H1 (cell line): Measurements from ENCODE around the gene PCDH9. TPM values are rescaled to one million over a fixed set of nuclear protein-coding genes. Genes with fewer than 3 reads are reported as not detected.

Experiments
- CTCF ChIA-PET: fragments of 300-600 bp; sonication (Branson Sonifier 250); formaldehyde crosslinking; loops from one replicate; lab custom pipeline; 2021; ENCODE audit not compliant: partially characterized antibody; lab: Charles Lee
- POLR2A ChIA-PET: fragments of 300-600 bp; sonication (Branson Sonifier 250); formaldehyde crosslinking; loops from one replicate; lab custom pipeline; 2021; ENCODE audit warnings: inconsistent platforms; ENCODE audit not compliant: partially characterized antibody; lab: Charles Lee
- DNase-seq, 2 experiments: peaks; one replicate each; pipeline versions ENCODE4 v3.0.0 to v3.0.0-alpha.2; 2010 to 2022; ENCODE audit warnings: low spot score in 2 of 2, low read depth in 1 of 2, mixed read lengths in 1 of 2
- FAIRE-seq: peaks from 2 replicates; lab custom pipeline; 2011; peaks lifted over from hg19 to GRCh38; lab: Jason Lieb, UNC
- H2AFZ ChIP-seq: 2 replicates; pipeline ENCODE4 v1.8.1; 2012; ENCODE audit warnings: low read length, inconsistent platforms
- H2AK5ac ChIP-seq: 2 replicates; pipeline ENCODE4 v1.6.1; 2013; ENCODE audit warnings: low read depth, low read length
- H2BK120ac ChIP-seq: replicated peaks from 2 replicates; pipeline ENCODE3; 2013; ENCODE audit warnings: low read depth, low read length, inconsistent platforms
- H2BK12ac ChIP-seq: 2 replicates; pipeline ENCODE4 v1.6.1; 2013; ENCODE audit warnings: low read depth, low read length
- H2BK15ac ChIP-seq: 2 replicates; pipeline ENCODE4 v1.6.1; 2013; ENCODE audit warnings: low read length
- H2BK20ac ChIP-seq: 2 replicates; pipeline ENCODE4 v1.6.1; 2013; ENCODE audit warnings: low read length
- H2BK5ac ChIP-seq: 2 replicates; pipeline ENCODE4 v1.6.1; 2013; ENCODE audit warnings: low read depth, low read length
- H3K14ac ChIP-seq: 2 replicates; pipeline ENCODE4 v1.6.1; 2013; ENCODE audit warnings: inconsistent platforms; ENCODE audit not compliant: insufficient read length
- H3K18ac ChIP-seq: 2 replicates; pipeline ENCODE4 v1.6.1; 2013; ENCODE audit warnings: low read length; ENCODE audit errors: extremely low read depth
- H3K23ac ChIP-seq: 2 replicates; pipeline ENCODE4 v1.6.1; 2013; ENCODE audit warnings: inconsistent platforms; ENCODE audit not compliant: insufficient read length
- H3K23me2 ChIP-seq: 2 replicates; pipeline ENCODE4 v1.6.1; 2013; ENCODE audit warnings: low read depth, low read length
- H3K27ac ChIP-seq: 2 replicates; pipeline ENCODE4 v1.6.1; 2011; ENCODE audit warnings: low read depth, low read length, inconsistent platforms
- H3K27me3 ChIP-seq, 4 experiments: replicated peaks in 1 of 4; 1 replicate in 1 of 4; 2 replicates in 3 of 4; pipeline versions ENCODE4 v1.6.1 to v1.8.1; 2011 to 2013; ENCODE audit warnings: low read length in 3 of 4, mild to moderate bottlenecking in 3 of 4, inconsistent platforms in 2 of 4, mixed read lengths in 2 of 4, moderate library complexity in 1 of 4; ENCODE audit not compliant: control insufficient read depth in 3 of 4, insufficient read depth in 3 of 4; ENCODE audit errors: extremely low read depth in 1 of 4
- H3K36me3 ChIP-seq, 4 experiments: 2 replicates each; pipeline versions ENCODE4 v1.6.1 to v1.8.1; 2011 to 2013; ENCODE audit warnings: mild to moderate bottlenecking in 4 of 4, low read length in 3 of 4, moderate library complexity in 2 of 4, control low read depth in 1 of 4, inconsistent platforms in 1 of 4; ENCODE audit not compliant: insufficient read depth in 4 of 4, control insufficient read depth in 2 of 4
- H3K4ac ChIP-seq: replicated peaks from 2 replicates; pipeline ENCODE3; 2013; ENCODE audit warnings: low read length, low read depth, mixed read lengths, inconsistent platforms; ENCODE audit not compliant: insufficient read length
- H3K4me1 ChIP-seq, 4 experiments: replicated peaks in 1 of 4; 1 replicate in 1 of 4; 2 replicates in 3 of 4; pipeline versions ENCODE4 v1.6.1 to v1.8.1; 2011 to 2013; ENCODE audit warnings: low read length in 3 of 4, inconsistent platforms in 2 of 4, mixed read lengths in 1 of 4; ENCODE audit not compliant: insufficient read depth in 4 of 4, control insufficient read depth in 3 of 4
- H3K4me2 ChIP-seq, 2 experiments: 2 replicates each; pipeline versions ENCODE4 v1.6.1 to v1.8.1; 2011 to 2013; ENCODE audit warnings: low read depth in 2 of 2, low read length in 2 of 2, control low read depth in 1 of 2, inconsistent platforms in 1 of 2, mild to moderate bottlenecking in 1 of 2; ENCODE audit not compliant: insufficient read depth in 1 of 2
- H3K4me3 ChIP-seq, 4 experiments: fragments of 200-600, 300-600 bp in 1 of 4; sonication (generic), shearing (Covaris generic), sonication (Bioruptor Twin) in 1 of 4; 2 replicates each; pipeline versions ENCODE4 v1.5.1 to v1.8.1; 2011 to 2016; ENCODE audit warnings: low read length in 4 of 4, low read depth in 3 of 4, control low read depth in 2 of 4, inconsistent platforms in 2 of 4, mild to moderate bottlenecking in 2 of 4, mixed read lengths in 1 of 4, moderate library complexity in 1 of 4; ENCODE audit not compliant: insufficient read depth in 2 of 4; ENCODE audit errors: extremely low read depth in 1 of 4
- H3K56ac ChIP-seq: replicated peaks from 2 replicates; pipeline ENCODE3; 2013; ENCODE audit warnings: low read depth, mild to moderate bottlenecking, mixed read lengths, low read length, inconsistent platforms; ENCODE audit not compliant: insufficient read length
- H3K79me1 ChIP-seq: 2 replicates; pipeline ENCODE4 v1.6.1; 2013; ENCODE audit warnings: low read depth, low read length, control low read depth
- H3K79me2 ChIP-seq, 2 experiments: 2 replicates each; pipeline versions ENCODE4 v1.6.1 to v1.8.1; 2012 to 2013; ENCODE audit warnings: low read length in 2 of 2, mild to moderate bottlenecking in 2 of 2, inconsistent platforms in 1 of 2; ENCODE audit not compliant: insufficient read depth in 2 of 2, control insufficient read depth in 1 of 2
- H3K9ac ChIP-seq, 4 experiments: replicated peaks in 1 of 4; 1 replicate in 1 of 4; 2 replicates in 3 of 4; pipeline versions ENCODE4 v1.6.1 to v1.8.1; 2011 to 2013; ENCODE audit warnings: low read depth in 3 of 4, low read length in 3 of 4, control low read depth in 2 of 4, mild to moderate bottlenecking in 2 of 4, moderate library complexity in 2 of 4, inconsistent platforms in 1 of 4; ENCODE audit errors: extremely low read depth in 1 of 4
- H3K9me3 ChIP-seq, 2 experiments: 2 replicates each; pipeline versions ENCODE4 v1.6.1 to v1.8.1; 2012 to 2013; ENCODE audit warnings: mild to moderate bottlenecking in 2 of 2, moderate library complexity in 2 of 2, control low read depth in 1 of 2, inconsistent platforms in 1 of 2, low read depth in 1 of 2, low read length in 1 of 2, mixed read lengths in 1 of 2; ENCODE audit not compliant: insufficient read depth in 2 of 2
- H4K20me1 ChIP-seq, 2 experiments: replicated peaks in 1 of 2; 2 replicates each; pipeline versions ENCODE3 to v1.8.1; 2011 to 2013; ENCODE audit warnings: inconsistent platforms in 2 of 2, low read length in 2 of 2, mild to moderate bottlenecking in 1 of 2; ENCODE audit not compliant: insufficient read depth in 2 of 2, control insufficient read depth in 1 of 2
- H4K5ac ChIP-seq: 2 replicates; pipeline ENCODE4 v1.6.1; 2013; ENCODE audit warnings: low read length, low read depth, mixed read lengths, inconsistent platforms; ENCODE audit not compliant: insufficient read length
- H4K8ac ChIP-seq: 2 replicates; pipeline ENCODE4 v1.8.0; 2013; ENCODE audit warnings: mild to moderate bottlenecking, moderate library complexity, low read length, inconsistent platforms; ENCODE audit not compliant: insufficient read depth; ENCODE audit errors: extremely low read depth
- H4K91ac ChIP-seq: replicated peaks from 2 replicates; pipeline ENCODE3; 2013; ENCODE audit warnings: low read length, mixed read lengths, inconsistent platforms; ENCODE audit not compliant: insufficient read length
- HDAC2 ChIP-seq, 2 experiments: fragments of 300-600 bp in 1 of 2; sonication (generic) in 1 of 2; IDR thresholded peaks; 2 replicates each; pipeline ENCODE4 v1.6.1; 2011 to 2012; ENCODE audit warnings: low read depth in 2 of 2, low read length in 2 of 2, mild to moderate bottlenecking in 2 of 2, moderate library complexity in 2 of 2, borderline replicate concordance in 1 of 2, inconsistent platforms in 1 of 2
- SAP30 ChIP-seq: fragments of 300-600 bp; sonication (generic); IDR thresholded peaks from 2 replicates; pipeline ENCODE4 v1.7.1; 2012; ENCODE audit warnings: low read length, moderate library complexity, mild to moderate bottlenecking, inconsistent platforms; ENCODE audit not compliant: insufficient read depth, insufficient replicate concordance
- WGBS, 2 experiments: shearing (Covaris generic) in 1 of 2; methylation state at CpG; one replicate each; pipeline versions ENCODE4 v1.1.6 to v1.1.7; 2013 to 2015; ENCODE audit warnings: low lambda C conversion rate in 2 of 2, mixed read lengths in 2 of 2, inconsistent platforms in 1 of 2, low coverage in 1 of 2, missing lambda C conversion rate in 1 of 2; ENCODE audit not compliant: insufficient replicate concordance in 2 of 2, insufficient coverage in 1 of 2, insufficient read length in 1 of 2; ENCODE audit errors: extremely low coverage in 1 of 2, missing lambda C conversion rate in 1 of 2; 5-methylcytosine and 5-hydroxymethylcytosine counted together
- long read RNA-seq, 2 experiments: library from RNA in 1 of 2; library from capped mRNA in 1 of 2; stranded (forward); transcript quantifications; one replicate each; pipeline ENCODE4 v2.0.0, GENCODE V29; 2021; ENCODE audit warnings: inconsistent platforms in 1 of 2
- polyA minus RNA-seq, 3 experiments: library from RNA; depleted of rRNA, polyadenylated mRNA; stranded (reverse); fragments of >200 nt; gene quantifications; 1 replicate in 2 of 3; 2 replicates in 1 of 3; pipeline ENCODE4 v1.2.3, GENCODE V29; 2011
- polyA plus RNA-seq, 7 experiments: library from polyadenylated mRNA; depleted of rRNA in 3 of 7; stranded (reverse) in 5 of 7; unstranded in 2 of 7; fragments of >200 nt in 5 of 7; fragments of 200-250 nt in 2 of 7; gene quantifications; 1 replicate in 5 of 7; 2 replicates in 1 of 7; 4 replicates in 1 of 7; pipeline versions ENCODE4 v1.2.1 to v1.2.3, GENCODE V29; 2011 to 2013; ENCODE audit warnings: missing spikeins in 2 of 7, mixed read lengths in 2 of 7
- total RNA-seq: library from RNA; stranded (reverse); fragmentation: NEBNext Ultra II Directional; extraction: Animal tissue kit (Norgen Biotek cat#: 25700); gene quantifications from 2 replicates; pipeline ENCODE4 v1.2.1, GENCODE V29; 2021

Gene PCDH9, protein sequence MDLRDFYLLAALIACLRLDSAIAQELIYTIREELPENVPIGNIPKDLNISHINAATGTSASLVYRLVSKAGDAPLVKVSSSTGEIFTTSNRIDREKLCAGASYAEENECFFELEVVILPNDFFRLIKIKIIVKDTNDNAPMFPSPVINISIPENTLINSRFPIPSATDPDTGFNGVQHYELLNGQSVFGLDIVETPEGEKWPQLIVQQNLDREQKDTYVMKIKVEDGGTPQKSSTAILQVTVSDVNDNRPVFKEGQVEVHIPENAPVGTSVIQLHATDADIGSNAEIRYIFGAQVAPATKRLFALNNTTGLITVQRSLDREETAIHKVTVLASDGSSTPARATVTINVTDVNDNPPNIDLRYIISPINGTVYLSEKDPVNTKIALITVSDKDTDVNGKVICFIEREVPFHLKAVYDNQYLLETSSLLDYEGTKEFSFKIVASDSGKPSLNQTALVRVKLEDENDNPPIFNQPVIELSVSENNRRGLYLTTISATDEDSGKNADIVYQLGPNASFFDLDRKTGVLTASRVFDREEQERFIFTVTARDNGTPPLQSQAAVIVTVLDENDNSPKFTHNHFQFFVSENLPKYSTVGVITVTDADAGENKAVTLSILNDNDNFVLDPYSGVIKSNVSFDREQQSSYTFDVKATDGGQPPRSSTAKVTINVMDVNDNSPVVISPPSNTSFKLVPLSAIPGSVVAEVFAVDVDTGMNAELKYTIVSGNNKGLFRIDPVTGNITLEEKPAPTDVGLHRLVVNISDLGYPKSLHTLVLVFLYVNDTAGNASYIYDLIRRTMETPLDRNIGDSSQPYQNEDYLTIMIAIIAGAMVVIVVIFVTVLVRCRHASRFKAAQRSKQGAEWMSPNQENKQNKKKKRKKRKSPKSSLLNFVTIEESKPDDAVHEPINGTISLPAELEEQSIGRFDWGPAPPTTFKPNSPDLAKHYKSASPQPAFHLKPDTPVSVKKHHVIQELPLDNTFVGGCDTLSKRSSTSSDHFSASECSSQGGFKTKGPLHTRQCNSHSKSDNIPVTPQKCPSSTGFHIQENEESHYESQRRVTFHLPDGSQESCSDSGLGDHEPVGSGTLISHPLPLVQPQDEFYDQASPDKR (N-terminal part only)
- total RNA-seq (0.60 and 0.77 TPM in 2 replicates), polyA plus RNA-seq (2011; rRNA removed) (0.08 and 0.12 TPM in 2 replicates), polyA minus RNA-seq (2011; rRNA and poly(A)+ RNA removed) (1.2 and 1.7 TPM in 2 replicates)
- 0.17 TPM for polyA plus RNA-seq (2011; cell fraction: cytosol; rRNA removed)
- 0.16 TPM for polyA plus RNA-seq (2011; cell fraction: nucleus; rRNA removed)
- 0.15 to 0.47 TPM (median 0.28 TPM) in 4 replicates for polyA plus RNA-seq (2012, experiment 1 of 2)
- 0.01 TPM for polyA plus RNA-seq (2012, experiment 2 of 2)
- polyA plus RNA-seq (2013, experiment 1 of 2) = 0.53 TPM
- polyA plus RNA-seq (2013, experiment 2 of 2) = 0.50 TPM
- polyA minus RNA-seq (2011; cell fraction: cytosol; rRNA and poly(A)+ RNA removed) = 0.29 TPM
- 1.2 TPM for polyA minus RNA-seq (2011; cell fraction: nucleus; rRNA and poly(A)+ RNA removed)
- long read RNA-seq, experiment 1 = 0 reads
- long read RNA-seq, experiment 2 = 0 reads

DNA sequence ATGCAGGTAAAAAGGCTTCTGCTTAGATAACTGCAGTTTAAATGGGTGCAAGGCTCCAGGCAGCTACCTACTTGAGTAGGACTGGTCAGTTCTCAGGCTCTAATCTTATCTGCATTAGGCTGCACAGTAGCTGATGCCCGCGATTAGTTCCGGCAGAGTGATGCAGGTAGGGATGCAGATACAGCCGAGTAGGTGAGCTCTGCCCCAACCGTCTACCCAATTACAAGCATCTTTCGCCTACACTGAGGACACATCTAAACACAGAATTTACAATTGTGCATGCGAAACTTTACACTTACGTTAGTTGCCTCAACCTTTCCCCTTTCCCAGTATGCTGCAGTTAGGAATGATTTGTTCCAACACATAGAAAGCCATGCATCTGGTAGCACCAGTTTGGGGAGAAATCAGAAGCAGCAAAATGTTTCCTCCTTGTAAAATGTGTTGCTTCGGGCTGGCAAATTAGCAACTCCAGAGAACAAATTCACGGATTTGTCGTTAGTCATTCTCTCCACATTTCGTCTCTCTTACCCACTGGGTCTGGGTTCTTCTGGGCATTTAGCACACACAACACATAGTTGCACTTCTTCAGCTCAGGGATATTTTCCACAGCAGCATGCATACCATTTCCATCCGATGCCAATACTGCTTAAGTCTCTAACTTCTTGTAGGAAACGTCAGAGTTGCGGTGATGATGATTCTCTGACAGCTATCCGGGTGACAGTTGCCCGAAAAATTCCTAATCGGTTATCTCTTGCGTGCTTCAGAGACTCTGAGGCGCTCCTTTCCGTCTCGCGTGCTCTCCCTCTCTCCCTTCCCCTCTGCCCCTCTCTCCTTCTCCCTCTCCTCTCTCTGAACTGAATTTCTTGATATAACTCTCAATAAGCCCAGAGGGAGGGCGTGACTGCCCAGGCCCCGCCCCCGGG, at the start of gene PCDH9:
Gene PCDH9 (minus strand): TSS at position 856 of the 923 bp plus-strand sequence. CDS start 1,896 bp downstream, outside the sequence.
- peak within 1 kb of the TSS; percentile 35 to 60 (median 44); a peak in 6 of 7 replicates for H3K9ac ChIP-seq
- CTCF ChIA-PET = interaction anchor here (0.5 to 1.4 kb wide), 6 partner anchors 8 to 1163 kb away, joined by 3 to 6 read pairs (median 3); no protein-coding TSS in a partner anchor
- no peak within 1 kb of the TSS for H3K4ac ChIP-seq
- H3K23me2 ChIP-seq = peaks cover 7% of the 10 kb centered on the region
- 5% methylated on average over 26 of the region's 26 CpGs; no CpG with 5 or more reads in 1 of the 2 experiments for WGBS, 2 experiments
- no peak within 1 kb of the TSS for H2BK120ac ChIP-seq
- no peaks in the 10 kb centered on the region for H4K20me1 ChIP-seq
- peak within 1 kb of the TSS; percentile 92 to 100 for H3K4me2 ChIP-seq
- H4K5ac ChIP-seq = peak within 1 kb of the TSS; percentile 75
- H2BK20ac ChIP-seq = no peak within 1 kb of the TSS
- H3K4me3 ChIP-seq = peak within 1 kb of the TSS; percentile 76 to 88 (median 86)
- peak within 1 kb of the TSS; percentile 92 for H2AFZ ChIP-seq
- no peaks in the 10 kb centered on the region for H3K79me1 ChIP-seq
- no peak within 1 kb of the TSS for H3K27ac ChIP-seq
- H3K18ac ChIP-seq = no peak within 1 kb of the TSS; the same call in 1 of the 2 replicates
- no peaks in the 10 kb centered on the region for H3K36me3 ChIP-seq
- peak within 1 kb of the TSS; percentile 80 for H4K8ac ChIP-seq
- H2BK5ac ChIP-seq = peak within 1 kb of the TSS; percentile 61; the same call in 1 of the 2 replicates
- H2BK12ac ChIP-seq = no peak within 1 kb of the TSS; the same call in 1 of the 2 replicates
- peaks cover 0 to 5% (median 5%) of the 10 kb centered on the region in 4 experiments; a peak in 4 of 7 replicates for H3K27me3 ChIP-seq
- H3K79me2 ChIP-seq = no peaks in the 10 kb centered on the region
- peak within 1 kb of the TSS; percentile 54 for H3K56ac ChIP-seq
- H3K23ac ChIP-seq = no peak within 1 kb of the TSS
- H2AK5ac ChIP-seq = no peak within 1 kb of the TSS
- no peak within 1 kb of the TSS for H3K14ac ChIP-seq
- FAIRE-seq = no peak
- no peaks in the 10 kb centered on the region for H3K9me3 ChIP-seq
- no peak for DNase-seq
- H4K91ac ChIP-seq = peak within 1 kb of the TSS; percentile 82
- peaks cover 0 to 3% (median 0%) of the 10 kb centered on the region in 4 experiments; a peak in 5 of 7 replicates for H3K4me1 ChIP-seq
- 0 out of 2 replicates have a peak within 1 kb of the TSS, but pooled peaks have one; percentile 22 for H2BK15ac ChIP-seq
- POLR2A ChIA-PET = no interaction called here
- TF ChIP-seq SAP30 = peak; percentile 56
- TF ChIP-seq HDAC2 (IDR thresholded peaks at IDR 0.05; ENCODE audit: borderline replicate concordance in 1 of 2, low read depth in 2 of 2, low read length in 2 of 2) = 0 out of 4 replicates have a peak, but pooled peaks of 1 of the 2 experiments have one; percentile 22
